HG02588 (cell line): Measurements from ENCODE around the gene ALPG.
"Not testable (repeated sequence)": the region's sequence is repeated elsewhere in the genome, so short reads cannot be mapped to it uniquely, and the experiment has no call there.

Experiments
- ATAC-seq: cut with Tn5 transposase; IDR thresholded peaks from one replicate; pipeline ENCODE4 v1.9.1; 2021; ENCODE audit warnings: mild to moderate bottlenecking, moderate library complexity; ENCODE audit not compliant: unreplicated experiment

ALPG gene

DNA sequence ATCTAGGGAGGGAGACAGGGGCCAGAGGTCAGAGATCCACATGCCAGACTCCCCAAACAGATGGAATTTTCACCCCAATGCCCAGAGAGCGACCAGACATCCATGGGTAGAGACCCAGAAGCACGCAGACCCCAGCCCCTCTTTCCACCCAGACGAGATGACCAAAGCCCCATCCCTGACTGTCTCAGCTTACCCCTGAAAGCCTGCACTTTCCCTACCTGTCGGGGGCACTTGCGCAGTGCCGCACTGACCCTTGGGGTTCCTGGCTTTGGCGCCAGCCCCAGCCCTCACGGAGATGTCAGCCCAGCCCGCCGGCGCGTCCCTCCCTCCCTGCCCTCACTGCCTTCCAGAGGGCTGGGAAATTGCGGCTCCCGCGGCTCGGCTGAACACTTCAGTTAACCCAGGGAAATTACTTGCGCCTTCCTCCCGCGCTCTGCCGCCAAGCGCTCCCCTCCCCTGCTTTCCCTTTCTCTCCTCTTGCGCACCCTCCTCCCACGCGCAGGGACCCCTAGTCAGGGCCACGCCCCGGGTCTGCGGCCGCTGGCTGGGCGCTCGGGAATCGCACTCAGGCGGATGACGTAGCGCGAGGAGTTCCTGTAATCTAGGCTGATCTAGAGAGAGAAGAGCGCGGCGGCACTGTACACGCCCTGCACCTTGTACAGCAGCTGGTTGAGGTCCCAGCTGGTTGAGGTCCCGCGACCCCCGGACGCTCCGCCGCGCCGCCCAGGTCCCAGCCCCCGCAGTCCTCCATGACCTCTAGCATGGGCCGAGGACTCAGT, 12.0 kb downstream of the ALPG start:
- ATAC-seq = no peak

DNA sequence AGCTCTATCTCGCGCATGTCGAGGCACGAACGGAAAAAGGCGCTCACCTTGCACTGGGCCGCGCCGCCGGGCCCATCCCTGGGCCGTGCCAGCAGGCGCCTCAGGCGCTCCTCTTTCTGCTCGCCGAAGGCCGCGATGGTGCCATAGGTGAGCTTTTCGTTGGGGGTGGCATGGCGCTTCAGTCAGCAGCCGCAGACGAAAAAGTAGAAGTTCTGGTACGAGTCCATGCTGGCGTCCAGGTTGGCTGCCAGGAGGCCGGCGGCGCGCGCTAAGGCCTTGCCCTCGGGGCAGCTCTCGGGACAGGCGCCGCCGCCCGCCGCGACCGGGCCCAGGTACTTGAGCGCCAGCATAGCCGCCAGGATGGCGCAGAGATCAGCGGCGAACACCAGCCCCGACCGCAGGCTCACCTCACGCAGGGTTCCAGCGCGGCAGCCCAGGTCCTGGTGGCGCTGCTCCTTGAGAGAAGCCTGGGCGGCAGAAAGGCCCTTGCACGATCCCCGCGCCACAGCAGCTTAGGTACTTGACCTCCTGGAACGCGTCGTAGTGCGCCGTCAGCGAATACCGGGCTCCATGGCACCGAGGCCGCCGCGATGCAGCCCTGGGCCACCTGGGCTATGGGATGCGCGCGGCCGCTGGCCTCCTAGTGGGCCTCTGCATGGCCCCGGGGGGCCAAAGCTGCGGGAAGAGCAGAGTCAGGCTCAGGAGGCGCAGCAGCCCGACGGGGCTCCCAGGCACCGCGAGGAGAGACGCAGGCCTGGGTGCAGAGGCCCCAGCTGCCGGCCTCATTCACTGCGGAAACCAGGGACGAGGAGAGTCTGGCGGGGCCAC, 12.8 kb downstream of the ALPG start:
- ATAC-seq = no peak

DNA sequence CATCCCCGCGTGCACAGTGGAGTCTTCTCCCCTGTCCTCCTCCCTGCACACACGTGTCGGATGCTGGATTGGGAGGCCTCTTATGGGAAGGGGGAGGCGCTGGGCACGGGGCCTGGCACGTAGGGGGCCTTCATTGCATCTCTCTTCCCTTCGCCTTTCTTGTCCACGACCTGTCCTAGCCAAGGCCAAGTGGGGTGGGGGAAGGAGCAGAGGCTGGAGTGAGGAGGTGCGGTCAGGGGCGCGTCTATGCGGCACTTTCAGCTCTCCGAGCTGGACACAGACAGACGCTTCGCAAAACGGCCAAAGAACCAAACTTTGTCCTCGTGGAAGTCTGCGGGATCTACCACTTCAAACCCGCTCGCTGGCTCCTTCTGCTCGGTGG, 13.4 kb downstream of the ALPG start:
- ATAC-seq = no peak

DNA sequence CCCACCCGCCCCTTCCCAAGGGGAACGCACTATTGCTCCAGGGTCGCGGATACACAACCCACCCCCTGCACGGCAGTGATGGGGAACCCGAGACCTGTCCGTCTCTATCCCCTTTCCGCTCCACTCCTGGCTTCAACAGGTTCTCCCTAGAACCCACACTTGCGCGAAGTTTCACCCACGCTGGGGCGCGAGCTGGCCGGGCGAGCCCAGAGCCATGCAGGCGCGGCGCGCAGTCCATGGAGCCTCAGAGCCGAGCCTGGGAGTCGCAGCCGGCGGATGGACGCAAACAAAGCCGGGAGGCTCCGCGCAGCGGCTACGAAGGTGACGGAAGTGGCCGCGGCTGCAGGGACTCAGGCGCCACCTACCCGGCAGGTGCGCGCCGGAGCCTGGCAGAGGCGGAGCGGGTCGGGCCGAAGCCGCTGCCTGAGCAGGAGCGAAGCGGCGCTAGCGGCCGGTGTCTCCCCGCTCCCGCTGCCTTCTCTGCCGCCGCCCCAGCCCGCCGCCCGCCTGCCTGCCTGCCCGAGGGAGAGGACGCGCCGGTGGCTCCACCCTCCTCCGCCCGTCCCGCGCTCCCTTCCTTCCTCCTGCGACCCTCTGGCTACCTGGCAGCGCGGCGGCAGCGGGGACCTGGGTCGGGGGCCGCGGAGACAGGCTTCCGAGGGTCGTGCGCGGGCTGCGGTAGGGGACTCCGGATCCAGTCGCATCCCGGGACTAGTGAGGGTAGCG, 14.0 kb downstream of the ALPG start:
- ATAC-seq = no peak

DNA sequence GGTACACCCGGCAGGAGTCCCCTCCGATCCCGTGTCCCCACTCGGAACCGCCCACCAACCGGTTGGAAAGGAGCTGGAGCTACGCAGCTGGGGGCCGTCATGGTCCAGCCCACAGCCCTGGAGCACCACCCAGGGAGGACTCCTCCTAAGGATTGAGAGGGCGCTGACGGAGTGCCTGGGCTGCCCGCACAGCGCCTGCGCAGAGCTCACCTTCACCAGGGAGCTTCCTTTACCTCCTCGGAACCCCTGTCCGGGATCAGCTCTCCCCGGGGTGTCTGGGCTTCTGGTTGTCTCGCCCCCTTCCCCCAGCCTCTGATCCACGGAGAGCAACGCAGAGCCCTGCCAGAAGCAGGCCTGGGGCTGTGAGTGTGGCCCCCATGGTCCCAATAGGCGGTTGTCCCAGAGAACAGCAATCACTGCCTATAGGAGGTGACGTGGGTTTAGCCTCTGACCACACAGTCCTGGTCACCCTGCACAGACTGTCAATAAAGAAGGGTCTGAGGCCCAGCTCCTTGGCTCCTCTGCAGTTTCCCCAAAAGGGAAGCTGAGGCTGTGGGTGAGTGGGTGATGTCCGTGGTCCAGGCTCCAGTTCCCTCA, 14.6 kb downstream of the ALPG start:
- no peak for ATAC-seq

DNA sequence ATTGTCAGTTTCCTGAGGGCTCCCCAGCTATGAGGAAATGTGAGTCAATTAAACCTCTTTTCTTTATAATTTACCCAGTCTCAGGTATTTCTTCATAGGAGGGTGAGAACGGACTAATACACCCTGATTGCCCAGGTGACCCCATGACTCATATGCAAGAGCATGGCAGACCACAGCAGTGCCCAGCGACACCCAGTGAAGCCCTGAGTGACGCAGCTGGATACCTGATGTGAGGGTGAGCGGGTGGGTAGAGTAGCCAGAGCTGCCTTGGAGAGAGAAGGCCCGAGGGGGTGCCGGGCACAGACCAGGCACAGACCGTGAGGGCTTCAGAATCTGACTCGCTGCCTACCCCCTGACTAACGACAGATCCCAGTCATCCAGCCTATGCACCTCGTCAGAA, 15.4 kb downstream of the ALPG start:
- no peak for ATAC-seq

DNA sequence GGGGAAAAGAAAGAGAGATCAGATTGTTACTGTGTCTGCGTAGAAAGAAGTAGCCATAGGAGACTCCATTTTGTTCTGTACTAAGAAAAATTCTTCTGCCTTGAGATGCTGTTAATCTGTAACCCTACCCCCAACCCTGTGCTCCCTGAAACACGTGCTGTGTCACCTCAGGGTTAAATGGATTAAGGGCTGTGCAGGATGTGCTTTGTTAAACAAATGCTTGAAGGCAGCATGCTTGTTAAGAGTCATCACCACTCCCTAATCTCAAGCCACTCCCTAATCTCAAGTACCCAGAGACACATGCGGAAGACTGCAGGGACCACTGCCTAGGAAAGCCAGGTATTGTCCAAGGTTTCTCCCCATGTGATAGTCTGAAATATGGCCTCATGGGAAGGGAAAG, 16.4 kb downstream of the ALPG start:
- not testable (repeated sequence) for ATAC-seq

DNA sequence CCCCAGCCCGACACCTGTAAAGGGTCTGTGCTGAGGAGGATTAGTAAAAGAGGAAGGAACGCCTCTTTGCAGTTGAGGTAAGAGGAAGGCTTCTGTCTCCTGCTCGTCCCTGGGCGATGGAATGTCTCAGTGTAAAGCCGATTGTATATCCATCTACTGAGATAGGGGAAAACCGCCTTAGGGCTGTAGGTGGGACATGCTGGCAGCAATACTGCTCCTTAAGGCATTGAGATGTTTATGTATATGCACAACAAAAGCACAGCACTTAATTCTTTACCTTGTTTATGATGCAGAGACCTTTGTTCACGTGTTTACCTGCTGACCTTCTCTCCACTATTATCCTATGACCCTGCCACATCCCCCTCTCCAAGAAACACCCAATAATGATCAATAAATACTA, 16.8 kb downstream of the ALPG start:
- ATAC-seq = not testable (repeated sequence)

DNA sequence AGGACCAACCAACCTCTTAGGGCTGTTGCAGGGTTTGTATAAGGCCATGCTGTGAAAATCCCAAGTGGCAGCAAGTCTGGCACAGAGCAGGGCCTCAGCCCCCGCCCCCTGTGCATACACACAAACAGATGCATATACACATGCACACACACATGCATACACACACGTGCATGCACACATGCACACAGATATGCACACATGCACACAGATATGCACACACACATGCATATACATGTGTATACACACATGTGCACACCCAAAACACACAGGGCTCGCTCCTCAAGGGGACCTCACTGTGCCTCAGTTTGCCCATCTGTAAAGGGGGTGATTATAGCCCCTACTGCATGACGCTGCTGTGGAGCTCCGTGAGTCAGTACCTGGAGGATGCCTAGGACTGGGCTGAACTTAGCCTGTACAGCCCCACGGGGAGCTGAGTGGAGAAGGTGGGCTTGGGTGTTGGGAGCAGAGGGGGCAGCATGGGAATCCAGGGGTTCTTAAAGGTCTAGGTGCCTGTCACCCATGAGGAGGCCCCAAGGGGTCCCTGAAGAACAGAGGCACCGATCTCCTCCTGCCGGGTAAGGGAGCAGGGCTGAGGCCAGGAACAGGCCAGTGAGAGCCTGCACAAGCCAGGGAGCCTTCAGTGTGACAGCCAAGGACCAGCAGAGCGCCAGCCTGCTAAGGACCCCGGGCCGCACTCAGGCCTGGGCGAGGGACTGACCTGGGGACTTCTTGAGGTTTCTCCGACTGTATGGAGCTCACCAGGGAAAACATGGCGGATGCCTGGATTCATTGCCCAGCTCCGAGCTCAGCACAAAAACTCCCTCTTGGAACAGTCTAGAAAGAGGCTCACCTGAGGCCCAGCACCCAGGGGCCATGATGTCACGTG, 25.3 kb downstream of the ALPG start:
- ATAC-seq = no peak

DNA sequence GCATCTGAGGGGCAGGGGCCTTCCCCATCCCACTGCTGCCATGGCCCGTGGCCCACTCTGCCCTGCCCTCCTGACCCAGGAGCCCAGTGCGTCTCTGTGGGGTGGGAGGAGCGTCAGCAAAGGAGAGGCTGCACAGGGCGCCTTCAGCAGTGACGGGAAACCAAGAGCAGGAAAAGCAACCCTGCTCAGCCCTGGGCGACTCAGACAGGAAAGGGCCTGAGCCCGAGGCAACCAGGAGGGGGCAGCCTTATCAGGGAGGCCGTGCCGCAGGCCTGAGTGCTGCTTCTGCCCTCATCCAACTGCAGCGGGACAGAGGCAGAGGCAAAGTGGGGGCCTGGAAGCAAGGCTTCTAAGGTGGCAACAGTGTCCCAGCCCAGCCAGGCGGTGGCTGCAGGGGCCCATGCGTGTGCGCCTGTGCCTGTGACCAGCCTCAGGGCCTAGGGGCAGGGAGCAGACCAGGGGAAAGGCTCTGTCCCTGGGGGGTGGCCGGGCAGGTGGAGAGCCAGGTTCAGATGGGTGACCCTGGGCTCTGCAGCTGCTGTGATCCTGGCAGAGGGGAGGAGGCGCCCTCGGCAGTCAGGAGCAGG, 26.0 kb downstream of the ALPG start:
- no peak for ATAC-seq

DNA sequence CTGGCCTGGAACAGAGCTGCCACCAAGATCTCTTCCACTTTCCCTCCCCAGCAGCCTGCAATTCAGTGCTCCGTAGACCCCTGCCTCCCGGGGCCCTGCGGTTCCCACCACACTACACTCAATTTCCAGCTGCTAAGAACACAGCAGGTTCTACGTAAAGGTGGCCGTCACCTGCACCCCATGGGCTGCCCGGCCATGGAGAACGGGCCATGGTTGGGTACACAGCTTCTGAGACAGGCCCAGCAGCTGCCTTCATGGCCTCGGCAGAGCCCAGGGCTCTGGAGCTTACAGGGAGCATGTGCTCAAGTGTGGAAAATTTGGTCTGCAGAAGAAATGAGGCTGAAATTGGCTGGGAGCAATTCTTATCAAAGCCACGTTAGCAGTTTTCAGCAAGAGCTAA, 27.0 kb downstream of the ALPG start:
- not testable (repeated sequence) for ATAC-seq

DNA sequence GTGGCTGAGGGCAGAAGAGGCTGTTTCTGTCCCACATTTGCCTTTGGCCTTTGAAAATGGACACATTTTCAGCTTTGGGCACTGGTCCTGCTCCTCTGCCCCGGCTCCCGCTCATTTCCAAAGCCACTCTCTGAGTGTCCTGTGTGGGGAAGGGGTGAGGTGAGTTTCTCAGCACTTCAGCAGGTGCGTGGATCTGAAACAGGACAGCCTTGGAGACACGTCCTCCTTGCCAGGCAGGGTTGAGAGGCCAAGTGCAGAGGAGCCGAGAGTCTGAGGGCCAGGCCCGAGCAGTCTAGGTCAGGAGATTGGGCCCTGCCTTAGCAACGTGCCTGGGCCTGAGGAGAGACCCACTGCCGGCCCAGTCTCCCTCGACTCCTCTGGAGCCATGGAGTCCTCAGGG, 27.4 kb downstream of the ALPG start:
- no peak for ATAC-seq

DNA sequence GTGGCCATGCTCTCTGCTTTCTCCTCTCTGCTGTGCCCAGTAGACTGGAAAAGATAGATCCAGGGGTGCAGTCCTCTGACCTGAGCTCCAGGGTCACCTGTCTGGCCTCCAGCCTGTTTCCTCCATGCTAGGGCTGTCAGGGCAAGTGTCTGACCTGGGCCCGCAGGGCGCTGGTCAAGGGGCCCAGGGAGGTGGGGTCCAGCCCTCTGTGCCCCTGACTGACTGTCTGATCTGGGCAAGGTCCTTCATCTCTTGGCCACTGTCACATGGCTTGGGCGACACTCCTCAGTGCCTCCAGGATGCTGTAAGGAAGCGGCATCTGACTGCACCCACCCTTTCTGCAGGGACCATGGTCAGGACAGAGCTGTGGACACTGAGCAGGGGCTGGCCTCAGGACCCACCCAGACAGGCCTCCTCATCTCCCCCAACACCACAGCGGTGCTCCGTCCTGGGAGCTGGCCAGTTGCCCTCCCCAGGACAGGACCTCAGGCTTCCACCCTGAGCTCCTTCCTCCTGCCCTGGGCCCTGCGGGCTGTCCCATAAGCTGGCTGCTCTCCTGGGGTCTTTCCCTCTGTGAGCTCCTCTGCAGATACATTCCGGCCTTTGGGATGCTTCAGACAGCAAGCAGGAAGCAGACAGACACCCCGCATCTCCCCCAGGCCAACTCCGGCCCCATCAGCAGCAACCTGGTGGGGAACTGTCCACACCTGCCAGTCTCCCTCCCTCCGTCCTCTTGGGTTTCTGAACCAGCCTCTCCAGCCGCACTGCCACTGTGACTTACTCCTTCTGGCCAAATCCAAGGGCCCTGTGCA, 28.1 kb downstream of the ALPG start:
- ATAC-seq = no peak

DNA sequence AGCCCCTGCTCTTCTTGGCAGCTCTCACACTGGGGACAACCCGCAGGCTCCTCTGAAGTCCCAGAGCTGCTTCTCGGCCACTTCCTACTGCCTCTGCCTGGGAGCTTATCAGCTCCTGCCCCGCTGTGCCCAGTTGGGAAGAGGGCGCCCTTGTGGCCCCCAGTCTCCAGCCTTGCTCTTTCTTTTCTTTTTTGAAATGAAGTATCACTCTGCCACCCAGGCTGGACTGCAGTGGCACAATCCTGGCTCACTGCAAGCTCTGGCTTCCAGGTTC, 28.7 kb downstream of the ALPG start:
- no peak for ATAC-seq

DNA sequence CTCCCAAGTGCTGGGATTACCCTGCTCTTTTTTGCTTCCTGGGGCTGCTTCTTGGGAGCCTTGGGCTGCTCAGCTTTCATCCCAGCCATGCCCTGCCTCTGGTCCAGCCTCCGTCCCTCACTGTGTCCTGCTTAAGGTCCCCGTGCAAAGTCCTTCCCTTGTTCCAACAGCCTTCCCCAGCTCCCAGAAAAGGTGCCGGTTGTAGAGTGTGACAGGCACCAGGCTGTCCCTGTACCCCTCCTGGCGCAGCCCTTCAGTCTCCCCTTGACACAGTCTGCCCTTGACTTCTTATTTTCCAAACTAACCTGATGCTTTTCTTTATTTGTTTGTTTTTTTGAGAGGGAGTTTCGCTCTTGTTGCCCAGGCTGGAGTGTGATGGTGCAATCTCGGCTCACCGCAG, 29.2 kb downstream of the ALPG start:
- no peak for ATAC-seq

DNA sequence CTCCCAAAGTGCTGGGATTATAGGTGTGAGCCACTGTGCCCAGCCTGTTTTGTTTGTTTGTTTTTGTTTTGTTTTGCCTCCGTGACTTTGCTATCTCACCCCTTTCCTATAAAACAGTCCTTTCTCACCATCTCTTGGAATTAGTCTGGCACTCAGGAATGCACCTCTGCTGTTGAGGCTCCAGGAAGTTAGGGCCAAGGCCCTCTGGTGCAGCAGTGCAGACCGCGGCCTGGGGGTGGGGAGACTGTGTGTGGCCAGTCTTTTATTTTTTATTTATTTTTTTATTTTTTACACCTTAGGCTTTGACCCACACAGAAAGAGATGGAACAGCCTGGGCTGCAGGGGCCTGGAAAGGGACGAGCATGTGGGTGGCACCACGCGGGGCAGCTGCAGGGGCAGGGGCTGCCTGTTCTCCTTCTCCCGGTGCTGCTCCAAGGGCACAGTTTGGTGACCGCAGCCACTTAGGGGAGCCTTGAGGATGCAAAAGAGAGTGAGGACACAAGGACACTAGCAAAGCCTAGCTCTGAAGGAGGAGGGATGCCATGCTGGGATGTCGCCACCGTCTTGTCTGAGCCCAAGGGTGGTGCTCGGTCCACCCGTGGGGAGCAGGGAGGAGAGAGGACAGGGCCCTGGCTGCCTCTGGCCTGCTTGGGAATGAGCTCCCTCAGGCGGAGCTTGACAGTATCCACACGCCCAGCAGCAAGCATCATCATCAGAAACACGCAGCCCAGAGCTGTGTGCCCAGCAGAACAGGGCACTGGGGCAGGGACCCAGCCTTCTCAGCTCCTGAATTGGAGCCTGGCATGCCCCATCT, 29.9 kb downstream of the ALPG start:
- no peak for ATAC-seq

DNA sequence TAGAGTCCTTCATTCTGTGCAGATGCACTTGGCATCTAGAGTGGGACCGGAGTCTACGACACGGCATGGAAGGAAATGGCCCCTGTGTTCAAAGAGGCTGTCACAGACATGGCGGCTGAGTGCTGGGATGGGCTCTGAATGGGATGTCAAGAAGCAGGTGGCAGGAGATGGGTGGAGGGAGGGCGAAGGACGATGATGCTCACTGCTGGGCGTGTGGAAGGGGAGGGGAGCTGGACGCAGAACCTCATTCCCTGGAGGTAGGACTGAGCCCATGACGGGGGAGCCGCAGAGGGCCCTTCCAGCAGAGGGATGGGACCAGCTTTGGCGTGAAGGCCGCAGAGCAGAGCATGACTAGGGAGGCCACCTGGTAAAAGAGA, 30.5 kb downstream of the ALPG start:
- ATAC-seq = no peak

DNA sequence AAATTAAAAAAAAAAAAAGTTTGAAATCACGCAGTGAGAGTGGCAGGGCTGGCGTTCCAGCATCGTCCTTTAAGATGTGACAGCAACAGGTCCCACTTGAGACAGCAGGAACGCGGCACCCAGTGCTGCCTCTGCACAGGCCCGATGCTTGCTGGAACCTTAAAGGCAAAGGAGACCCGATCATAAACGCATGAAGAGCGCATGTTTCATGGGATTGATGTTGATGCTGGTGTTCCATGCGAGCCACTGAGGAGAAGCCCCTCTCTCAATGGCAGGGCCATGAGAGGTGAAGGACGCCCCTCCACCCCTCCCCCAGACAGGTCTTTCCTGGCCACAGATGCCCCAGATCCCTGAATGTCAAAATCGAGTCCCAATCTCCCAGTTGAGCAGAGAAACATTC, 31.4 kb downstream of the ALPG start:
- ATAC-seq = no peak
